Tibial artery (tissue), 4 donors: ENCODE data around the gene CERCAM.

Experiments used
- DNase-seq, 2 donors: peaks; one replicate each; pipeline ENCODE4 v3.0.0-alpha.2; 2019
- H3K27ac ChIP-seq, 2 donors: fragments of 200-600 bp; sonication (generic) in 1 of 2; 1 replicate in 1 of 2; 2 replicates in 1 of 2; pipeline ENCODE4 v1.5.1; 2018 to 2019; ENCODE audit warnings: mild to moderate bottlenecking in 1 of 2
- H3K27me3 ChIP-seq, 2 donors: fragments of 200-600 bp; sonication (generic) in 1 of 2; one replicate each; pipeline versions ENCODE4 v1.5.1 to v1.6.0; 2016 to 2019
- H3K36me3 ChIP-seq, 3 donors: fragments of 200-600 bp; sonication (generic) in 2 of 3; one replicate each; pipeline ENCODE4 v1.5.1; 2016 to 2019; ENCODE audit warnings: mild to moderate bottlenecking in 2 of 3
- H3K4me1 ChIP-seq, 4 donors: fragments of 200-600 bp; sonication (generic) in 2 of 4; 1 replicate in 3 of 4; 2 replicates in 1 of 4; pipeline ENCODE4 v1.5.1; 2016 to 2019
- H3K4me3 ChIP-seq, 2 donors: fragments of 200-600 bp; sonication (generic) in 1 of 2; 1 replicate in 1 of 2; 2 replicates in 1 of 2; pipeline ENCODE4 v1.5.1; 2018 to 2019; ENCODE audit warnings: mild to moderate bottlenecking in 2 of 2
- H3K9me3 ChIP-seq, 3 donors: fragments of 200-600 bp; sonication (generic) in 1 of 3; one replicate each; pipeline ENCODE4 v1.5.1; 2016 to 2019
- CTCF ChIP-seq, 2 experiments: fragments of 200-600 bp in 1 of 2; fragments of 450-650 bp in 1 of 2; IDR thresholded peaks; one replicate each; pipeline ENCODE4 v1.5.1; 2017 to 2019; ENCODE audit warnings: antibody characterized with exemption in 2 of 2, mild to moderate bottlenecking in 1 of 2, moderate library complexity in 1 of 2
- intact Hi-C: fragments of 100-400 bp; cut with DNase I; formaldehyde crosslinking; loops from one replicate; pipeline ENCODE4 v1.15.0; 2023; ENCODE audit warnings: low total_unique reads

Gene CERCAM

GRCh38 chr9:128405077-128405779 is 15.4 kb upstream of the CERCAM start:
- Histone ChIP-seq H3K9me3 (no peaks in the 10 kb centered on the region), H3K4me3 (no peak overlapping the region), H3K4me1 (no peaks in the 10 kb centered on the region), H3K36me3 (no peaks in the 10 kb centered on the region), H3K27me3 (peaks cover 0 to 38% of the 10 kb centered on the region in 2 donors), H3K27ac (no peak overlapping the region)
- no peak for TF ChIP-seq CTCF (IDR thresholded peaks at IDR 0.05)
- DNase-seq = no peak
- intact Hi-C loops = no loop called here

GRCh38 chr9:128405780-128406171 is 14.9 kb upstream of the CERCAM start:
- no peaks in the 10 kb centered on the region for H3K9me3 ChIP-seq

GRCh38 chr9:128406848-128407391 is 13.7 kb upstream of the CERCAM start:
- intact Hi-C loops = no loop called here
- H3K4me1 ChIP-seq = no peaks in the 10 kb centered on the region
- H3K27me3 ChIP-seq = peaks cover 0 to 39% of the 10 kb centered on the region in 2 donors
- no peaks in the 10 kb centered on the region for H3K36me3 ChIP-seq
- TF ChIP-seq CTCF (IDR thresholded peaks at IDR 0.05) = no peak
- no peak overlapping the region for H3K4me3 ChIP-seq
- no peak overlapping the region for H3K27ac ChIP-seq
- no peaks in the 10 kb centered on the region for H3K9me3 ChIP-seq
- no peak for DNase-seq

More at GRCh38 chr9:128405780-128406171, 14.9 kb upstream of the CERCAM start:
- H3K36me3 ChIP-seq = no peaks in the 10 kb centered on the region
- H3K27ac ChIP-seq = no peak overlapping the region
- H3K4me1 ChIP-seq = no peaks in the 10 kb centered on the region
- DNase-seq = no peak
- TF ChIP-seq CTCF (IDR thresholded peaks at IDR 0.05) = no peak
- peaks cover 0 to 38% of the 10 kb centered on the region in 2 donors for H3K27me3 ChIP-seq
- intact Hi-C loops = no loop called here
- H3K4me3 ChIP-seq = no peak overlapping the region

GRCh38 chr9:128408963-128409431 is 11.7 kb upstream of the CERCAM start:
- Histone ChIP-seq H3K4me3 (no peak overlapping the region), H3K36me3 (no peaks in the 10 kb centered on the region), H3K27me3 (peaks cover 0 to 54% of the 10 kb centered on the region in 2 donors), H3K9me3 (no peaks in the 10 kb centered on the region), H3K4me1 (no peaks in the 10 kb centered on the region), H3K27ac (no peak overlapping the region)
- no peak for TF ChIP-seq CTCF (IDR thresholded peaks at IDR 0.05)
- no peak for DNase-seq
- intact Hi-C loops = no loop called here

- H3K27ac ChIP-seq = no peak overlapping the region
- no peak for TF ChIP-seq CTCF (IDR thresholded peaks at IDR 0.05)
- no peaks in the 10 kb centered on the region for H3K36me3 ChIP-seq
- H3K4me3 ChIP-seq = no peak overlapping the region
- peaks cover 0 to 55% of the 10 kb centered on the region in 2 donors for H3K27me3 ChIP-seq
- H3K9me3 ChIP-seq = no peaks in the 10 kb centered on the region
- intact Hi-C loops = no loop called here
- DNase-seq = no peak
- no peaks in the 10 kb centered on the region for H3K4me1 ChIP-seq
Observed at GRCh38 chr9:128409450-128409849, 11.2 kb upstream of the CERCAM start.
